ENCODE results near the gene LRP6.

DNA sequence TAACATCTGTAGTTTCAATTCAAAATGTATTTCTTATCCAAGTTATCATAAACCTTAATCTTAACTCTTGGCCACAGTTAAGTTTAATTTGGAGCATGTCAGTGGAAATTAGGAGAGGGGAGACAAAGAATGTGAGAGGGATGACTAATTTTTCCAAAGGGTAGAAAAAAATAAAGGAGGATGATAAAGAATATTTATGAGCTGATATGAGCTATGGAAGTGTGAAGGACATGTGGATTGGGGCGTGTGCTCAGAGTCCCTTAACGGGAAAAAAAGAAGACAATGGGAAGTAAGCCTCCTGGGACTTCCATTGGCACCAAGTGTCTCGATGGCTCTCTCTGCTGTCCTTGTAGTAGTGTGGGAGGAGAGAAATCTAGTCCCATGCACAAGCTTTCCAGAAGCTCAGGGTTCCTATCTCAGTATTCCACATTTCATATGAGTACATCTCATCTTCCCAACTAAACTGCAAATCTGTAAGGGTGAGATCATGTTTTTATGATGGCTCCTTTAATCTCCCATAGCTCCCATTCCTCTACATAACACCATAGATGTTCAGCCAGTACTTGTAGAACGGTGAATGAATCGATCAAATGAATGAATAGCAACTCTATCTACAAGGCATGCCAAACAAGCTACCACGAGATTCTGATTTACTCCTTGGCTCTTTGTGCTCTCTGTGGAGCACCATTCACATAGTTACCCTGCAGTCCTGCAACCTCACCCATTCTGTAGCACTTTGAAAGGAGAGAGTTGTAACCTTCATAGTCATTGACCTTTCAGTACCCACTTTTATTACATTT lies 168.8 kb downstream of the LRP6 start:
- no peak for TF ChIP-seq CTCF (conservative IDR thresholded peaks at IDR 0.05)
- no peak for TF ChIP-seq EZH2 (IDR thresholded peaks at IDR 0.05; ENCODE audit: low read depth)

Data from PC-9 (cell line).